Measurements from ENCODE around the gene CEP250.

GRCh38 chr20:35474303-35474871 lies 19.0 kb downstream of the CEP250 start:
- TF ChIP-seq CTCF (IDR thresholded peaks at IDR 0.05) (no peak), POLR2A (IDR thresholded peaks at IDR 0.05) (no peak), POLR2AphosphoS5 (IDR thresholded peaks at IDR 0.05) (no peak)

Measured in suprapubic skin (tissue), 4 donors.